PC-3 (cell line): ENCODE data around the gene FAAP100. TPM values are rescaled to one million over a fixed set of nuclear protein-coding genes. Genes with fewer than 3 reads are reported as not detected.

Experiments used
- ATAC-seq: fragments of 200-7000 bp; cut with Tn5 transposase; 2 replicates; pipeline ENCODE4 v1.9.1; 2020; ENCODE audit warnings: mild to moderate bottlenecking, moderate library complexity
- BruUV-seq: library from RNA; stranded (reverse); fragments of 400-500 nt; replicated peaks from 2 replicates; lab custom pipeline; 2021; lab: Mats Ljungman, UMichigan
- CTCF ChIA-PET: fragments of 300-600 bp; sonication (Branson Sonifier 250); formaldehyde crosslinking; loops from one replicate; lab custom pipeline; 2022; ENCODE audit warnings: antibody characterized with exemption; lab: Charles Lee
- POLR2A ChIA-PET: fragments of 300-600 bp; sonication (Branson Sonifier 250); formaldehyde crosslinking; loops from one replicate; lab custom pipeline; 2022; ENCODE audit warnings: antibody characterized with exemption; ENCODE audit not compliant: unreplicated experiment; lab: Charles Lee
- DNase-seq: peaks from one replicate; pipeline ENCODE4 v3.0.0-alpha.2; 2015
- H2AFZ ChIP-seq: fragments of 300-600 bp; sonication (generic); 2 replicates; pipeline ENCODE4 v1.6.0; 2016; ENCODE audit warnings: antibody characterized with exemption, low read length
- H3F3A ChIP-seq: fragments of 300-600 bp; sonication (generic); one replicate; pipeline ENCODE4 v1.6.0; 2017; ENCODE audit warnings: antibody characterized with exemption, low read length, control low read depth, mild to moderate bottlenecking; ENCODE audit not compliant: unreplicated experiment
- H3K27ac ChIP-seq: fragments of 300-600 bp; sonication (generic); 2 replicates; pipeline ENCODE4 v1.5.1; 2016; ENCODE audit warnings: mild to moderate bottlenecking, low read length
- H3K27me3 ChIP-seq: fragments of 300-600 bp; sonication (generic); 2 replicates; pipeline ENCODE4 v1.6.1; 2016; ENCODE audit warnings: low read length, mixed read lengths
- H3K36me3 ChIP-seq: fragments of 300-600 bp; sonication (generic); 2 replicates; pipeline ENCODE4 v1.6.1; 2016; ENCODE audit warnings: low read depth, mixed run types, low read length, mixed read lengths
- H3K4me1 ChIP-seq: fragments of 300-600 bp; sonication (generic); 2 replicates; pipeline ENCODE4 v1.5.1; 2016; ENCODE audit warnings: low read length; ENCODE audit not compliant: insufficient read depth
- H3K4me2 ChIP-seq: fragments of 300-600 bp; sonication (generic); 2 replicates; pipeline ENCODE4 v1.6.0; 2016; ENCODE audit warnings: low read length
- H3K4me3 ChIP-seq: fragments of 300-600 bp; sonication (generic); 2 replicates; pipeline ENCODE4 v1.5.1; 2016; ENCODE audit warnings: mild to moderate bottlenecking, low read length, mixed read lengths
- H3K79me2 ChIP-seq: fragments of 300-600 bp; sonication (generic); 2 replicates; pipeline ENCODE4 v1.6.1; 2017; ENCODE audit warnings: low read length, mixed read lengths
- H3K9ac ChIP-seq: fragments of 300-600 bp; sonication (generic); 2 replicates; pipeline ENCODE4 v1.6.0; 2016; ENCODE audit warnings: mild to moderate bottlenecking, low read length
- H3K9me2 ChIP-seq: fragments of 300-600 bp; sonication (generic); replicated peaks from 2 replicates; pipeline ENCODE4 v1.6.1; 2016; ENCODE audit warnings: mixed run types, low read length, mixed read lengths
- H3K9me3 ChIP-seq: fragments of 300-600 bp; sonication (generic); 2 replicates; pipeline ENCODE4 v1.6.1; 2016; ENCODE audit warnings: low read length, mixed read lengths
- H4K20me1 ChIP-seq: fragments of 300-600 bp; sonication (generic); 2 replicates; pipeline ENCODE4 v1.6.1; 2016; ENCODE audit warnings: low read length, mixed read lengths
- EZH2 ChIP-seq: fragments of 300-600 bp; sonication (generic); IDR thresholded peaks from one replicate; pipeline ENCODE4 v1.6.1; 2017; ENCODE audit warnings: antibody characterized with exemption, mild to moderate bottlenecking, low read length; ENCODE audit not compliant: unreplicated experiment
- EZH2phosphoT487 ChIP-seq: fragments of 300-600 bp; sonication (generic); IDR thresholded peaks from 2 replicates; pipeline ENCODE4 v1.6.1; 2018; ENCODE audit warnings: mild to moderate bottlenecking, antibody characterized with exemption, low read length, borderline replicate concordance
- intact Hi-C: fragments of 100-400 bp; cut with micrococcal nuclease; formaldehyde crosslinking; loops from 2 replicates; pipeline ENCODE4 v1.9.0; 2023
- total RNA-seq: library from RNA; depleted of rRNA; stranded (reverse); fragments of >200 nt; gene quantifications from 2 replicates; pipeline ENCODE4 v1.2.3, GENCODE V29; 2014
- TF ChIP-seq, protein P1 (sequence below): fragments of 300-600 bp; sonication (generic); conservative IDR thresholded peaks from 2 replicates; pipeline ENCODE4 v1.5.1; 2017; ENCODE audit warnings: antibody characterized with exemption, low read depth, mild to moderate bottlenecking, low read length

The FAAP100 gene
- total RNA-seq, 1 experiment from 2014 or later: 23.3 TPM

DNA sequence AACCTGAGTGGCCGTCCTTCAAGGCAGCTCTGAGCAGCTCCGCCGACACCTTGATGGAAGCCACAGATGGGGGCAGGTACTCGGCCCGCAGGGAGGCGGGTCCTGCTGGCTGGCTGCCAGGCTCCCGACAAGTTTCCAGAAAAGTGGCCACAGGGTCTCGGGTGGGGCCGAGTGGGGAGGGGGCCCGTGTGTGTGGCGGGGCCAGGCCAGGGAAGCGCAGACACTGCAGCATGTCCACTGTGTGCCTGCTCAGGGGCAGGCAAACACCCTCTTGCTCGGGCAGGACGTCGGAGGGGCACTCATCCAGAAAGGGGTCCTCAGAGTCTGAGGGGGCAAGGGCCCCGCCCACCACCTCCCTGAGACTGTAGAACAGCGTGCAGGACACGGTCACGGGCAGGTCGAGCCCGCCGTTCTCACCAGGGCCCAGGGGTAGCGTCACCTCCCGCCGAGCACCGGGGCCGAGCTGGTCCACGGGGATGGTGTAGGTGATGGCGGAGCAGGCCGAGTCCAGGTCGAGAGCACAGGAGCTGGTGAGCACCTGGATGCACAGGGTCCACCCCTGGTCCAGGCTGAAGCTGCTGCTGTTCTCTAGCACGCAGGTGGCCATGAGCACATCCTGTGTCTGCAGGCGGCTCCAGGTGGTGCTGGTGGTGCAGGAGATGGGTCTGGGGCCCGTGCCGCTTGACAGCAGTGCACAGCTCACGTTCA, 5.1 kb downstream of the FAAP100 start:
- Histone ChIP-seq H3K79me2 (peaks cover 31% of the 10 kb centered on the region), H3K9me3 (no peaks in the 10 kb centered on the region), H2AFZ (no peak overlapping the region), H4K20me1 (no peaks in the 10 kb centered on the region), H3F3A (no peaks in the 10 kb centered on the region), H3K27me3 (no peaks in the 10 kb centered on the region), H3K4me2 (no peak overlapping the region), H3K27ac (no peak overlapping the region), H3K4me1 (peaks cover 5% of the 10 kb centered on the region; the same call in 1 of the 2 replicates), H3K9ac (no peak overlapping the region), H3K4me3 (no peak overlapping the region), H3K9me2 (no peaks in the 10 kb centered on the region), H3K36me3 (peaks cover 4% of the 10 kb centered on the region; the same call in 1 of the 2 replicates)
- ChIA-PET CTCF (no interaction called here), POLR2A (interaction anchor here (0.6 kb wide), 1 partner anchor 28 kb away, joined by 7 read pairs; no protein-coding TSS in a partner anchor)
- DNase-seq: no peak
- intact Hi-C loops: no loop called here
- no peak for ATAC-seq
- BruUV-seq: no TSS peak
- TF ChIP-seq EZH2phosphoT487 (no peak), EZH2 (no peak)
- TF ChIP-seq, protein P1, sequence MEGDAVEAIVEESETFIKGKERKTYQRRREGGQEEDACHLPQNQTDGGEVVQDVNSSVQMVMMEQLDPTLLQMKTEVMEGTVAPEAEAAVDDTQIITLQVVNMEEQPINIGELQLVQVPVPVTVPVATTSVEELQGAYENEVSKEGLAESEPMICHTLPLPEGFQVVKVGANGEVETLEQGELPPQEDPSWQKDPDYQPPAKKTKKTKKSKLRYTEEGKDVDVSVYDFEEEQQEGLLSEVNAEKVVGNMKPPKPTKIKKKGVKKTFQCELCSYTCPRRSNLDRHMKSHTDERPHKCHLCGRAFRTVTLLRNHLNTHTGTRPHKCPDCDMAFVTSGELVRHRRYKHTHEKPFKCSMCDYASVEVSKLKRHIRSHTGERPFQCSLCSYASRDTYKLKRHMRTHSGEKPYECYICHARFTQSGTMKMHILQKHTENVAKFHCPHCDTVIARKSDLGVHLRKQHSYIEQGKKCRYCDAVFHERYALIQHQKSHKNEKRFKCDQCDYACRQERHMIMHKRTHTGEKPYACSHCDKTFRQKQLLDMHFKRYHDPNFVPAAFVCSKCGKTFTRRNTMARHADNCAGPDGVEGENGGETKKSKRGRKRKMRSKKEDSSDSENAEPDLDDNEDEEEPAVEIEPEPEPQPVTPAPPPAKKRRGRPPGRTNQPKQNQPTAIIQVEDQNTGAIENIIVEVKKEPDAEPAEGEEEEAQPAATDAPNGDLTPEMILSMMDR: no peak

DNA sequence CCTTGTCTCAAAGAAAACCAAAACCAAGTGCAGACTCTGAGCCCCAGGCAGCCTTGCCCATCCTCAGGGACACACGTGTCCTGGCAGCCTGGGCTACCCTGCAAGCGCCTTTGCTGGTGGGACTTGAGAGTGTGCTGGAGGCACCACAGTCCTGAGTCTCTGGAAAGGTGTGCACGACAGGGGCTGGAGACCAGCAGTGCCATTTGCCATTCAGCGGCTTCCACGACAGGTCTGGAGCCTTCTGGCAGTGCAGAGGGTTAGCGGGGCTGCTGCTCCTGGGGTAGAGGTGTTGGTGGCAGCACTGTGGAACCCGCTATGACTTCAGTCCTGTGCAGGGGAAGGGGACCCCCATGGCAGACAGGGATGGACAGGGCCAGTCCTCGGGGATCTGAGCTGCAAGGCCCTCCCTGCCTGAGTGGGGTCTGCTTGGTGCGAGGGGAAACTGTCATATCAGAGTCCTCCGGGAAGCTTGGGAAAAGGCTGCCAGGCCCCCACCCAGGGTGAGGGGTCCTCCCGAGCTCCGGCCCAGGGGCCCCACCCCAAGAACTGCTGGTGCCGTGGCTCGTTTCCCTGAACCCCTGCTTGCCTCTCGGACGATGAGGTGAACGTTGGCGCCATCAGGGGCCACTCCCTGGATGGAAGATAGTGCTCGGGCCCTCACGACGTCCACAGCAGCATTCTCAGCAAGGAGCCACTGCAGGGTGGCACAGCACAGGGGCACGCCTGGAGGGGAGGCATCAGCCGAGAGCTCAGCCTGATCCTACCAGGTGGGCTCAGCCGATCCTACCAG, 6.8 kb downstream of the FAAP100 start:
- Histone ChIP-seq H3K4me3 (no peak overlapping the region), H3K9me2 (no peaks in the 10 kb centered on the region), H3K9ac (no peak overlapping the region), H3K36me3 (peaks cover 4% of the 10 kb centered on the region; the same call in 1 of the 2 replicates), H3K4me1 (no peaks in the 10 kb centered on the region), H3K27me3 (no peaks in the 10 kb centered on the region), H3K9me3 (no peaks in the 10 kb centered on the region), H3K79me2 (peaks cover 14% of the 10 kb centered on the region), H3K4me2 (no peak overlapping the region), H2AFZ (no peak overlapping the region), H3F3A (no peaks in the 10 kb centered on the region), H4K20me1 (no peaks in the 10 kb centered on the region), H3K27ac (no peak overlapping the region)
- no peak for DNase-seq
- ChIA-PET CTCF (no interaction called here), POLR2A (no interaction called here)
- BruUV-seq: no TSS peak
- ATAC-seq: no peak
- intact Hi-C loops: no loop called here
- TF ChIP-seq, protein P1: no peak
- TF ChIP-seq EZH2: no peak
- TF ChIP-seq EZH2phosphoT487: no peak
